Stimulated activated CD8-positive, alpha-beta memory T cell treated with anti-CD3 and anti-CD28 coated beads, Interleukin-15, amount 100 ng/mL, for 4 hours (primary cell): ENCODE results near the gene KRT81.
"Not testable (repeated sequence)": the region's sequence is repeated elsewhere in the genome, so short reads cannot be mapped to it uniquely, and the experiment has no call there.

ENCODE experiments used
- DNase-seq, 2 donors: peaks; one replicate each; pipeline ENCODE4 v3.0.0-alpha.2; 2020; ENCODE audit warnings: low read depth in 2 of 2

The KRT81 gene

DNA sequence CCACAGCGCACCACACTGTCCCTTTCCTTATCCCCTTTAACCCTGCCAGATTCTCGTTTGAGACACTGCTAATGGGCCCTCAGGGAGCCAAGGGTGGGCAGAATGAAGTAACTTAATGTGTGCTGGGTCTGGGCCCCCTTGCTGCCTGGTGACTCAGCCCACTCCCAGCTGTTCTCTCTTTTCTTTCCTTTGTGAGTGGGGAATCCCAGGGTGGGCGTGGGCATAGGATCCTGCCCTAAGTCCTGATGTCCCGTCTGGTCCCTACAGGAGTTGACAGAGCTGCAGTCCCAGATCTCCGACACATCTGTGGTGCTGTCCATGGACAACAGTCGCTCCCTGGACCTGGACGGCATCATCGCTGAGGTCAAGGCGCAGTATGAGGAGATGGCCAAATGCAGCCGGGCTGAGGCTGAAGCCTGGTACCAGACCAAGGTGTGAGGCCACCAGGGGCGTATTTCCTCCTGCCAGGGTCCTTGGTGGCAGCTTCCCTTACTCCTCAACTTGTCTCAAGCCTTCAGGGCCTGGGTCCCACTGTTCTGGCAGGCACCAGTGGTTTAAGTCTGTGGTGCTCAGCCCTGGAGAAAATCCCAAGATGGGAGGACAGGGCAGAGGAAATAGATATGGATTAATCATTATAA is 50.0 kb downstream of the KRT81 start:
- no peak for DNase-seq

DNA sequence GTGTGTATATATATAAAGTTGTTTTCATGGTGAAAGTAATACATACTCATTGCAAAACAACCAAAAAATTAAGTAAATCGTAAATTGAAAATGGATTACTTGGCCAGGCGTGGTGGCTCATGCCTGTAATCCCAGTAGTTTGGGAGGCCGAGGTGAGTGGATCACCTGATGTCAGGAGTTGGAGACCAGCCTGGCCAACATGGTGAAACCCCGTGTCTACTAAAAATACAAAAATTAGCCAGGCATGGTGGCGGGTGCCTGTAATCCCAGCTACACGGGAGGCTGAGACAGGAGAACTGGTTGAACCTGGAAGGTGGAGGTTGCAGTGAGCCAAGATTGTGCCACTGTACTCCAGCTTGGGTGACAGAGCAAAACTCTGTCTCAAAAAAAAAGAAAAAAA is 51.1 kb downstream of the KRT81 start:
- not testable (repeated sequence) for DNase-seq

DNA sequence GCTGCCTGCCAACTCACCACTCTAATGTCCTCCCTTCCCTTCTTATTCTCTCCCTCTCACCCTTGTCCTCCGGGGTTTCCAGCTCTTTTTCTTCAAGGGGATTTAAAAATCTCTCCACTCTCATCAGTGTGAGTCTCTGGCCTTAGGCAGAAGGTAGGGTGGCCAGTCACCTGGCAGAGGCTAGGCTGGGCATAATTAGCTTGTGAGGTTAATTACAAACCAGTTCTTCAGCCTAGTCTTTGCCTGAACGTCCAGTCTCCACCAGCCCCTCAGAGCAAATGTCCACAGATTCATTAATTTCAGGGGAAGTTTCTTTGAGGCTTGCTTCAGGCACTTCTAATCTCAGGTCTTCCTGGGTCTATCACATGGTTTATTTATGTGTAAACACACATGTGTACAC is 51.6 kb downstream of the KRT81 start:
- no peak for DNase-seq

DNA sequence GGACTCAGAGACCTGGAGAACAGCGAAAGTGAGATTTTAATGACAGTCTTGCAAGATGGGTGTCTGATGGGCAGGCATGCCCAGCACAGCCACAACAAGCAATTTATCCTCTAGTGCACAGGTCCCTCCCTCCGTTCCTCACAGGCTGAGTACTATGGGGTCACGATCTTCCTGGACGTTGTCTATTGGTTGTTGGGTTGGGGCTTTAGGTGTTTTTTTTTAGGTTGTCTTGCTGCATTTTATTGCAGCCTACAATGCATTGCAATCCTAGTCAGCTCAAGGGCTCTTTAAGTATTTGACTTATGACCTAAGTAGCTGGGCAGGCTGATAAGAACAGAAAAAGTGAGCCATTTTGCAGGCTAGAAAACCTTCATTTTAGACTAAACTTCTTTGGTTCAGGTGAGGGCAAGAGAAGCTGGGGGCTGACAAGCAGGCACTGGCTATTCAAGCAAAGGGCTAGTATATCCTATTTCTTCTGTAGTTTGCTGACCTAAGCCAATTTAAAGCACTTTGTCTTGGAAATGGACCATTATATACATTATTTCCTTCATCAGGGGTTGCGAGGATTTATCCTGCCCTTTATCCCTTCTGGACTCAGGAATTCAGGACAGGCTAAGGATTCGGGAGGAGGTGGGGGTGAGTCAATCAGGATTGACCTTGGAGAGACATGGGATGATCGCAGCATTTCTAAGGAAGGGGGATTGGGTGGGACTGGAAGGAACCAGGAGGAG is 52.3 kb downstream of the KRT81 start:
- DNase-seq = no peak

DNA sequence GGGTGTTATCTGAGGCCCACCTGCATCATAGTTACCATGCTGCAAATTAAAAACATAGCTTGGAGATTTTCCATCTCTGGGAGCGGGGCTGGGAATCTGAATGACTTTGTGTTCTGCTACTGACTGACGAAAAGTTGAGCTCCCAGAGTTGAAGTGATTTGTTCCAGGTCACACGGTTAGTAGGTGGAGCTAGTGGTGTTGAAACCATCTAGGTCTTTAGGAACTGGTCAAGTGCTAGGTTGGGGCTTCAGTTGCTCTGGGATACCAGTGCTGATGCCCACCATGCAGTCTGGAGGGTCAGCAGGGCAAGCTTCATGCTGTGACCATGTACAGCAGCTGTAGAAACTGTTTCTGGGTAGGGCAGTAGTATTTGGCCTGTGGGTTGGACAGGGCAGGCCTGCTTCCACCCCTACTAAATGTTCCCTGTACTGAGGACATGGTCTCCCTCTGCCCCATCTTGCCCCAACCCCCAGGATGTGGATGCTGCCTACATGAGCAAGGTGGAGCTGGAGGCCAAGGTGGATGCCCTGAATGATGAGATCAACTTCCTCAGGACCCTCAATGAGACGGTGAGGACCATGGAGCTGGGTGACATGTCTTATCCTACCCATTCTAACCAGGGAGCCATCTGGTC is 53.0 kb downstream of the KRT81 start:
- DNase-seq = no peak

DNA sequence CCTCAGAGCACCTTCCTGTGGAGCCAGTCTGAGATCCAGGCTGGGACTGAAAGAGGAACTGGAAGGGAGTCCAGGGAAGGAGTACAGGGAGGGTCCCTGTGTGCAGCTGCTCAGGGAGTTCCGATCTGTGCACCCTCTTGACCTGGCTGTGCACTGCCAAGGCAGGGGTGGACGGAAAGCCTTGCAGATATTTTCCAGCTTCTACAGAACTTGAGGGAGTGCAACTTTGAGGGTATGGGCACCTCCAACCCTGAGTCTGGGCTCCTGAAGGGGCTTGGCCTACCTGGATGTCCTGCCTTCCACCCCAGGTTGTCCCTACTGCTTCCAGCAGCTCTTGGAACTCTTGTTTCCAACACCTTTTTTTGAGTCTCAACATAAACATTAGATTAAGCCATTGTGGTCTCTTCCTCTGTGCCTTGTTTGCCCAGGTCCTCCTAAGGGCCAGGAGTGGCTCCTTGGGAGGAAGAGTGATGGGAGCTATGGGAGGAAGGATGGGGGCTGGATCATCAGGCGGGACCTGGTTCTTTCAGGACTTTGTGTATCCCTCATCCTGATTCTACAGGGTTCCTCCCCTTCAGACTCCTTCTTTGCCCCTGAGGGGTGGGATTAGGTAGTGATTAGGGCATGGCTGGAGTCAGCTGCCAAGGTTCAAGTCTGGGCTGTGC is 54.8 kb downstream of the KRT81 start:
- no peak for DNase-seq
